Lower leg skin (tissue), 4 donors: ENCODE results near the gene SLC15A3. TPM values are rescaled to one million over a fixed set of nuclear protein-coding genes. Genes with fewer than 3 reads are reported as not detected.

Experiments
- DNase-seq, 2 donors: peaks; one replicate each; pipeline ENCODE4 v3.0.0-alpha.2; 2019; ENCODE audit warnings: low spot score in 2 of 2
- H3K4me3 ChIP-seq: fragments of 200-600 bp; sonication (generic); 2 replicates; pipeline ENCODE4 v1.5.1; 2017; ENCODE audit warnings: mild to moderate bottlenecking, low read depth; ENCODE audit not compliant: poor library complexity, severe bottlenecking
- CTCF ChIP-seq, 3 donors: fragments of 450-650 bp; IDR thresholded peaks; one replicate each; pipeline ENCODE4 v1.5.1; 2016; ENCODE audit warnings: antibody characterized with exemption in 3 of 3, mild to moderate bottlenecking in 3 of 3, moderate library complexity in 2 of 3
- POLR2A ChIP-seq, 2 donors: fragments of 450-650 bp; IDR thresholded peaks; one replicate each; pipeline ENCODE4 v1.6.1; 2016 to 2017; ENCODE audit warnings: antibody characterized with exemption in 2 of 2, mild to moderate bottlenecking in 1 of 2, moderate library complexity in 1 of 2
- WGBS, 2 donors: methylation state at CpG; one replicate each; pipeline ENCODE4 v1.1.5; 2018; 5-methylcytosine and 5-hydroxymethylcytosine counted together
- intact Hi-C: fragments of 100-400 bp; cut with DNase I; formaldehyde crosslinking; loops from one replicate; pipeline ENCODE4 v1.15.0; 2023; ENCODE audit warnings: low total_unique reads
- total RNA-seq, 4 donors: library from RNA; depleted of rRNA; stranded (reverse); fragments of >200 nt; gene quantifications; one replicate each; pipeline ENCODE4 v1.1.0, GENCODE V29; 2016

The SLC15A3 gene
- total RNA-seq, 4 donors from 2014 or later: 4.4 to 7.4 (median 5.4) TPM

GRCh38 chr11:60935676-60936442, 16.1 kb downstream of the SLC15A3 start:
- peak in 1 of 2 donors; percentile 81 for DNase-seq
- no peak overlapping the region for H3K4me3 ChIP-seq
- WGBS, 2 donors: 83% methylated on average over 23 to 27 of the region's 27 CpGs
- TF ChIP-seq POLR2A (IDR thresholded peaks at IDR 0.05) (no peak), CTCF (IDR thresholded peaks at IDR 0.05) (no peak)
- intact Hi-C loops: no loop called here

GRCh38 chr11:60934790-60935605, 17.0 kb downstream of the SLC15A3 start:
- no peak for DNase-seq
- TF ChIP-seq CTCF (IDR thresholded peaks at IDR 0.05) (no peak), POLR2A (IDR thresholded peaks at IDR 0.05) (no peak)
- 90% methylated on average over 15 to 17 of the region's 21 CpGs for WGBS, 2 donors
- H3K4me3 ChIP-seq: no peak overlapping the region
- intact Hi-C loops: no loop called here

- intact Hi-C loops: no loop called here
- 94 to 95% methylated on average over 40 to 43 of the region's 57 CpGs for WGBS, 2 donors
- no peak overlapping the region for H3K4me3 ChIP-seq
- no peak for DNase-seq
- no peak for TF ChIP-seq CTCF (IDR thresholded peaks at IDR 0.05)
- no peak for TF ChIP-seq POLR2A (IDR thresholded peaks at IDR 0.05)
Measured at GRCh38 chr11:60934124-60934789, 17.7 kb downstream of the SLC15A3 start.

- WGBS, 2 donors: 94 to 95% methylated on average over 25 to 37 of the region's 37 CpGs
- intact Hi-C loops: no loop called here
- TF ChIP-seq CTCF (IDR thresholded peaks at IDR 0.05) (no peak), POLR2A (IDR thresholded peaks at IDR 0.05) (no peak)
Measured at GRCh38 chr11:60933416-60934123, 18.4 kb downstream of the SLC15A3 start.

GRCh38 chr11:60932605-60933356, 19.2 kb downstream of the SLC15A3 start:
- intact Hi-C loops: no loop called here
- DNase-seq: no peak
- no peak overlapping the region for H3K4me3 ChIP-seq
- 72 to 75% methylated on average over 5 of the region's 5 CpGs for WGBS, 2 donors
- no peak for TF ChIP-seq POLR2A (IDR thresholded peaks at IDR 0.05)
- TF ChIP-seq CTCF (IDR thresholded peaks at IDR 0.05): no peak

More at GRCh38 chr11:60933416-60934123, 18.4 kb downstream of the SLC15A3 start:
- H3K4me3 ChIP-seq: no peak overlapping the region
- DNase-seq: no peak
